Measurements from ENCODE around the gene SOX1. TPM values are rescaled to one million over a fixed set of nuclear protein-coding genes. Genes with fewer than 3 reads are reported as not detected.

The SOX1 gene
- total RNA-seq, 1 donor from 2014 or later, result not detected

GRCh38 chr13:112058941-112059340, 8.0 kb upstream of the SOX1 start:
- no peak overlapping the region for H3K4me3 Mint-ChIP-seq
- no peak overlapping the region for H3K27ac Mint-ChIP-seq
- no peak for TF ChIP-seq CTCF (IDR thresholded peaks at IDR 0.05; ENCODE audit: unreplicated experiment)
- H3K9me3 Mint-ChIP-seq, result no peaks in the 10 kb centered on the region
- H3K27me3 Mint-ChIP-seq (ENCODE audit: low read depth), result peaks cover 97% of the 10 kb centered on the region
- H3K36me3 Mint-ChIP-seq, result peaks cover 2% of the 10 kb centered on the region
- DNase-seq (ENCODE audit: low spot score in 2 of 2, unreplicated experiment in 2 of 2), result no peak
- peaks cover 5% of the 10 kb centered on the region for H3K4me1 Mint-ChIP-seq

DNA sequence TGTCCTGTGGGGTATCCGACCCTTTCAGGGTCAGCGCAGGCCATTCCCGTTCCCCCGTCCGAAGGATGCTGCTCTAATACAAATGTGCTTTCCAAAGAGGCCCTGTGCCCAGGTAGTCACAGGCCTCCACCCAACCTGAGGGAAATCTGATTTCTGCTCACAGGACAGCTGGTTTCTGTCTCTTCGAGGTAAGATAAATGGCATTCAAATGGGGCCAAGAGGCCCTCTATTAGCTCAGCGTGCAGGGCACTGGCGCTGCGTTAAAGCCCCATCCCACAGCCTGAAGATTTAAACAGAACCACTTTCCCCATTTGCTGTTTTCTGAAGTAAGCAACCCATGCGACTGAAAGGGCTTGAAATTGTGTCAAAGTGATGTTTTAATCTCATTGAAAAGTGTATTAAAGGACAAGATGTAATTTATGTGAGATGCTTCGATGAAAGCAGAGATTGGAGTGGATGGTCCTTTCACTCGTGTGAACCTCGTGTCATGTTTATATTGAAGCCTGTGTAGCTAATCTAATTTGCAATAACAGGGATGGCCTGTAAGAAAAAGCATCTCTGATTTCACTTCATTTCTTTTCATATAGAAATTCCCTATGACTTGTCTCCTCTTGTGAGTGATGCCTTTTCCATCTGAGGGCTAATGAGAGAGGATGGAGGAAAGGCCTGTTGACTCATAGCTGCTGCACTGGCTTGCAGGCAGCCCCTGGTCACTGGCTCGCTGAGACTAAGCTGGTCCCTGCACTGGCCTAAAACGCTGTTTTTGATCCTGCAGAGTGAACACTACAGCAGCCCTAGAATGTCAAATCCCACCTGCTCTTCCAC, 7.3 kb upstream of the SOX1 start:
- H3K4me1 Mint-ChIP-seq, result peaks cover 5% of the 10 kb centered on the region
- peaks cover 2% of the 10 kb centered on the region for H3K36me3 Mint-ChIP-seq
- H3K9me3 Mint-ChIP-seq, result no peaks in the 10 kb centered on the region
- H3K27ac Mint-ChIP-seq, result no peak overlapping the region
- TF ChIP-seq CTCF (IDR thresholded peaks at IDR 0.05; ENCODE audit: unreplicated experiment), result no peak
- no peak for DNase-seq (ENCODE audit: low spot score in 2 of 2, unreplicated experiment in 2 of 2)
- no peak overlapping the region for H3K4me3 Mint-ChIP-seq
- H3K27me3 Mint-ChIP-seq (ENCODE audit: low read depth), result peaks cover 97% of the 10 kb centered on the region

DNA sequence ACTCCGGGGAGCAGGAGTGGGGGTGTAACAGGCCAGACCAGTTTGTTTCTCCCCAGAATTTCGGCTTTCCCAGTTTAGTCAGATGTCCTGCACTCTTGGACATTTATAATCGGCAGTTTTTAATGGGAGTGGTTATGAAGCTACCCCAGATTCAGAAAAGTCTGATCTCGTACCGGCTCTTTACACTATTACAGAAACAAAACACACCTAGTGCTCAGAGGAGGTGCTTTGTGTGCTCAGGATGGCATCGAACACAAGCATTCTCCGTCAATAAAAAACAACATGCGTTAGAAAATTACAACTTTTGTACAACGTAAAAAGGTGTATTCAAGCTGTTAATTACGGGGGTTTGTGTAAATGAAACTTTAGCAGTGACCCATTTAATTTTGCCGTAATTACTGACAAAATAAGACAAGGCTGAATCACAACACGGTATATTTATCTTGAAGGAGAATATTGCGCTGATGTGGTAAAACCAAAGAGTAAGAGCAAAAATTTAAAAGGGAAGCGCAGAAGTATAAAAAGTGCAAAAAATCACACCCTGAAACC, 6.6 kb upstream of the SOX1 start:
- no peak overlapping the region for H3K27ac Mint-ChIP-seq
- H3K36me3 Mint-ChIP-seq, result peaks cover 2% of the 10 kb centered on the region
- TF ChIP-seq CTCF (IDR thresholded peaks at IDR 0.05; ENCODE audit: unreplicated experiment), result no peak
- no peaks in the 10 kb centered on the region for H3K9me3 Mint-ChIP-seq
- H3K4me1 Mint-ChIP-seq, result peaks cover 5% of the 10 kb centered on the region
- DNase-seq (ENCODE audit: low spot score in 2 of 2, unreplicated experiment in 2 of 2), result no peak
- peaks cover 97% of the 10 kb centered on the region for H3K27me3 Mint-ChIP-seq (ENCODE audit: low read depth)
- H3K4me3 Mint-ChIP-seq, result no peak overlapping the region

GRCh38 chr13:112060899-112061366, 6.0 kb upstream of the SOX1 start:
- H3K27ac Mint-ChIP-seq, result no peak overlapping the region
- peaks cover 5% of the 10 kb centered on the region for H3K4me1 Mint-ChIP-seq
- TF ChIP-seq CTCF (IDR thresholded peaks at IDR 0.05; ENCODE audit: unreplicated experiment), result no peak
- H3K4me3 Mint-ChIP-seq, result no peak overlapping the region
- no peak for DNase-seq (ENCODE audit: low spot score in 2 of 2, unreplicated experiment in 2 of 2)
- H3K36me3 Mint-ChIP-seq, result peaks cover 2% of the 10 kb centered on the region
- H3K9me3 Mint-ChIP-seq, result no peaks in the 10 kb centered on the region
- H3K27me3 Mint-ChIP-seq (ENCODE audit: low read depth), result peaks cover 97% of the 10 kb centered on the region

DNA sequence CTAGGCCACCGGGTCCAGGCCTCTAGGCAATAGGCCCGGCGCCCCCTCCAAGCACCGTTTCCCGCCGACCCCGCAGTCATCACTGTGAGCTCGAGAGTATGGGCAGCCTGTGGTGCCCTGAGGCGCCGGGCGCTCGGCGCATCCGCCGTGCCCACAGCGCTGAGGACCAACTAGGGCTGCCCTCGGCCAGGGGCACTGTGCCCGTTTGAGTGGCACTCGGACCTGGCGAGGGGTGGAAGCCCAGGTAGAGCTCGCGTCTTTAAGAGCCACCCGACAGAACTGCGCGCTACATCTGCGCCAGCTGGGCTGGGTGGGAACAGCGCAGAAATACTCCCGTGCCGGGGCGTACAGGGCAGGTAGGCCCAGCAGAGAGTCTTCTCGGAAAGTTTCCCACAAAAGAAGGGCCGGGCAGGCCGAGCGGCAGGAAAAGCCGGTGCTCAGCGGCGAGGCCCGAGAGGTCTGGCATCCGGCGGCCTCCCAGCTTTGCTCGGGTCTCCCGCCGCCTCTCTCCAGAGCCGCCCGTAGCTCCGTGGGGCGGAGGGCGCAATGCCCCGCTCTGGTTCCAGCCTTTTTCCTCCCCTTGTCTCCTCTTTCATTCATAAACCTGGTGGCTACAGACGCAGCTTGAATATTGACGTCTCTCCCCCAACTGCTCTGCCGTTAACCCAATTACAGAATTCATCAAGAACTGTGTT, 5.4 kb upstream of the SOX1 start:
- Mint-ChIP-seq H3K36me3 (peaks cover 2% of the 10 kb centered on the region), H3K9me3 (no peaks in the 10 kb centered on the region), H3K4me3 (no peak overlapping the region), H3K27me3 (ENCODE audit: low read depth) (peaks cover 96% of the 10 kb centered on the region), H3K27ac (no peak overlapping the region), H3K4me1 (peaks cover 7% of the 10 kb centered on the region)
- no peak for DNase-seq (ENCODE audit: low spot score in 2 of 2, unreplicated experiment in 2 of 2)
- no peak for TF ChIP-seq CTCF (IDR thresholded peaks at IDR 0.05; ENCODE audit: unreplicated experiment)
